ENCODE results near the gene GPATCH3.

GRCh38 chr1:26858891-26859640, 41.2 kb downstream of the GPATCH3 start:
- TF ChIP-seq CTCF (IDR thresholded peaks at IDR 0.05; ENCODE audit: extremely low read depth in 1 of 2, insufficient read depth in 1 of 2, low read depth in 1 of 2, low read length in 2 of 2) (no peak), EZH2 (IDR thresholded peaks at IDR 0.05; ENCODE audit: borderline replicate concordance, low read depth, low read length, severe bottlenecking) (no peak)

All from endothelial cell of umbilical vein (primary cell).